Suprapubic skin (tissue), 4 donors: ENCODE measurements around the gene GPRASP3. TPM values are rescaled to one million over a fixed set of nuclear protein-coding genes. Genes with fewer than 3 reads are reported as not detected.

Source experiments
- DNase-seq, 2 donors: peaks; one replicate each; pipeline ENCODE4 v3.0.0-alpha.2; 2019; ENCODE audit warnings: low spot score in 2 of 2
- H3K27ac ChIP-seq: fragments of 200-600 bp; sonication (generic); one replicate; pipeline ENCODE4 v1.5.1; 2019
- H3K27me3 ChIP-seq: fragments of 200-600 bp; sonication (generic); one replicate; pipeline ENCODE4 v1.5.1; 2019
- H3K36me3 ChIP-seq: fragments of 200-600 bp; sonication (generic); one replicate; pipeline ENCODE4 v1.5.1; 2019
- H3K4me1 ChIP-seq: fragments of 200-600 bp; sonication (generic); one replicate; pipeline ENCODE4 v1.5.1; 2019
- H3K4me3 ChIP-seq: fragments of 200-600 bp; sonication (generic); one replicate; pipeline ENCODE4 v1.5.1; 2019; ENCODE audit warnings: mild to moderate bottlenecking
- H3K9me3 ChIP-seq: fragments of 200-600 bp; sonication (generic); one replicate; pipeline ENCODE4 v1.5.1; 2019
- CTCF ChIP-seq, 2 donors: fragments of 200-600 bp in 1 of 2; fragments of 450-650 bp in 1 of 2; sonication (generic) in 1 of 2; IDR thresholded peaks; one replicate each; pipeline ENCODE4 v1.5.1; 2016 to 2019; ENCODE audit warnings: antibody characterized with exemption in 2 of 2, mild to moderate bottlenecking in 1 of 2, moderate library complexity in 1 of 2
- EP300 ChIP-seq: sonication (generic); formaldehyde crosslinking; IDR thresholded peaks from one replicate; pipeline ENCODE4 v1.6.1; 2017; ENCODE audit warnings: antibody characterized with exemption
- POLR2A ChIP-seq, 2 donors: fragments of 450-650 bp; IDR thresholded peaks; one replicate each; pipeline ENCODE4 v1.6.1; 2017; ENCODE audit warnings: antibody characterized with exemption in 2 of 2, mild to moderate bottlenecking in 2 of 2, moderate library complexity in 2 of 2
- POLR2AphosphoS5 ChIP-seq, 3 donors: sonication (generic); formaldehyde crosslinking; IDR thresholded peaks; one replicate each; pipeline ENCODE4 v1.6.1; 2017; ENCODE audit warnings: antibody characterized with exemption in 3 of 3
- WGBS: methylation state at CpG from one replicate; pipeline ENCODE4 v1.1.5; 2018; 5-methylcytosine and 5-hydroxymethylcytosine counted together
- total RNA-seq, 4 donors: library from RNA; depleted of rRNA; stranded (reverse); fragments of >200 nt; gene quantifications; one replicate each; pipeline ENCODE4 v1.1.0, GENCODE V29; 2016

Gene GPRASP3
- total RNA-seq, 4 donors from 2014 or later, result 2.9 to 5.1 (median 3.5) TPM

- 87% methylated on average over 1 of the region's 1 CpG for WGBS
- no peak for TF ChIP-seq CTCF (IDR thresholded peaks at IDR 0.05)
- TF ChIP-seq POLR2A (IDR thresholded peaks at IDR 0.05), result no peak
- TF ChIP-seq POLR2AphosphoS5 (IDR thresholded peaks at IDR 0.05), result no peak
- no peak for TF ChIP-seq EP300
- H3K4me1 ChIP-seq, result no peaks in the 10 kb centered on the region
- H3K9me3 ChIP-seq, result no peaks in the 10 kb centered on the region
- H3K27ac ChIP-seq, result no peak overlapping the region
- H3K36me3 ChIP-seq, result no peaks in the 10 kb centered on the region
- DNase-seq, result no peak
- H3K4me3 ChIP-seq, result no peak overlapping the region
- no peaks in the 10 kb centered on the region for H3K27me3 ChIP-seq
Observed at GRCh38 chrX:102728646-102729045, 8.1 kb downstream of the GPRASP3 start.

- H3K27me3 ChIP-seq, result no peaks in the 10 kb centered on the region
- no peak for TF ChIP-seq POLR2A (IDR thresholded peaks at IDR 0.05)
- TF ChIP-seq POLR2AphosphoS5 (IDR thresholded peaks at IDR 0.05), result no peak
- TF ChIP-seq EP300, result no peak
- no peak for TF ChIP-seq CTCF (IDR thresholded peaks at IDR 0.05)
- H3K27ac ChIP-seq, result no peak overlapping the region
- 64% methylated on average over 7 of the region's 7 CpGs for WGBS
- no peaks in the 10 kb centered on the region for H3K9me3 ChIP-seq
- H3K4me1 ChIP-seq, result no peaks in the 10 kb centered on the region
- no peak for DNase-seq
- H3K4me3 ChIP-seq, result no peak overlapping the region
- H3K36me3 ChIP-seq, result no peaks in the 10 kb centered on the region
Observed at GRCh38 chrX:102739657-102740056, 19.1 kb downstream of the GPRASP3 start.

GRCh38 chrX:102744307-102744706 lies 23.8 kb downstream of the GPRASP3 start:
- Histone ChIP-seq H3K27me3 (no peaks in the 10 kb centered on the region), H3K36me3 (no peaks in the 10 kb centered on the region), H3K4me3 (no peak overlapping the region), H3K9me3 (no peaks in the 10 kb centered on the region), H3K4me1 (peaks cover 4% of the 10 kb centered on the region), H3K27ac (no peak overlapping the region)
- 70% methylated on average over 1 of the region's 1 CpG for WGBS
- no peak for TF ChIP-seq POLR2AphosphoS5 (IDR thresholded peaks at IDR 0.05)
- TF ChIP-seq POLR2A (IDR thresholded peaks at IDR 0.05), result no peak
- no peak for TF ChIP-seq CTCF (IDR thresholded peaks at IDR 0.05)
- TF ChIP-seq EP300, result no peak
- no peak for DNase-seq

DNA sequence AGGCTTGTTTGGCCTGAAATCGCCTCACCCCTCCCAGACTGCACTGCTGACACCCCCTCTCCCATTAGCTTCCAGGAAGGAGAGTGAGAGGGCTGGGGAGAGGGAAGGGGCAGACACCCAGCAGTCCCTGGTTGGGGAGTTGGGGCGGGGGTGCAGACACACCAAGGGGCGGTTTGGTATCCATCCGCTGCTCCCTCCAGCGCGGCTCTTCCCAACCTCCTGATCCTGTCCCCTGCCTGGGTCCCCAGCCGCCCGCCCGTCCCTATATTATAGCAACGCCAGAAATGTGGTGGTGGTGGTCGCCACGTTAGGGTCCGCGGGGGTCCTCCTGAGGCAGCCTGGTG lies 24.9 kb downstream of the GPRASP3 start:
- no peaks in the 10 kb centered on the region for H3K27me3 ChIP-seq
- H3K27ac ChIP-seq, result no peak overlapping the region
- H3K9me3 ChIP-seq, result no peaks in the 10 kb centered on the region
- no peaks in the 10 kb centered on the region for H3K36me3 ChIP-seq
- DNase-seq, result no peak
- peak overlapping the region; percentile 60 for H3K4me3 ChIP-seq
- H3K4me1 ChIP-seq, result peaks cover 4% of the 10 kb centered on the region
- no peak for TF ChIP-seq POLR2A (IDR thresholded peaks at IDR 0.05)
- TF ChIP-seq CTCF (IDR thresholded peaks at IDR 0.05), result no peak
- no peak for TF ChIP-seq EP300
- TF ChIP-seq POLR2AphosphoS5 (IDR thresholded peaks at IDR 0.05), result no peak
- WGBS, result 29% methylated on average over 8 of the region's 14 CpGs

- Histone ChIP-seq H3K4me3 (peak overlapping the region; percentile 60), H3K27ac (no peak overlapping the region), H3K36me3 (no peaks in the 10 kb centered on the region), H3K27me3 (no peaks in the 10 kb centered on the region), H3K9me3 (no peaks in the 10 kb centered on the region), H3K4me1 (peaks cover 4% of the 10 kb centered on the region)
- WGBS, result 54% methylated on average over 16 of the region's 61 CpGs
- DNase-seq, result peak; percentile 65 to 74
- no peak for TF ChIP-seq EP300
- TF ChIP-seq CTCF (IDR thresholded peaks at IDR 0.05), result no peak
- no peak for TF ChIP-seq POLR2AphosphoS5 (IDR thresholded peaks at IDR 0.05)
- TF ChIP-seq POLR2A (IDR thresholded peaks at IDR 0.05), result no peak
Observed at GRCh38 chrX:102745857-102746584, 25.5 kb downstream of the GPRASP3 start.
